Midbrain (tissue), 1 donor: ENCODE results near the gene RSAD1.

Experiments used
- DNase-seq: peaks from one replicate; lab custom pipeline; 2025; lab: John Stamatoyannopoulos, UW

RSAD1 gene

DNA sequence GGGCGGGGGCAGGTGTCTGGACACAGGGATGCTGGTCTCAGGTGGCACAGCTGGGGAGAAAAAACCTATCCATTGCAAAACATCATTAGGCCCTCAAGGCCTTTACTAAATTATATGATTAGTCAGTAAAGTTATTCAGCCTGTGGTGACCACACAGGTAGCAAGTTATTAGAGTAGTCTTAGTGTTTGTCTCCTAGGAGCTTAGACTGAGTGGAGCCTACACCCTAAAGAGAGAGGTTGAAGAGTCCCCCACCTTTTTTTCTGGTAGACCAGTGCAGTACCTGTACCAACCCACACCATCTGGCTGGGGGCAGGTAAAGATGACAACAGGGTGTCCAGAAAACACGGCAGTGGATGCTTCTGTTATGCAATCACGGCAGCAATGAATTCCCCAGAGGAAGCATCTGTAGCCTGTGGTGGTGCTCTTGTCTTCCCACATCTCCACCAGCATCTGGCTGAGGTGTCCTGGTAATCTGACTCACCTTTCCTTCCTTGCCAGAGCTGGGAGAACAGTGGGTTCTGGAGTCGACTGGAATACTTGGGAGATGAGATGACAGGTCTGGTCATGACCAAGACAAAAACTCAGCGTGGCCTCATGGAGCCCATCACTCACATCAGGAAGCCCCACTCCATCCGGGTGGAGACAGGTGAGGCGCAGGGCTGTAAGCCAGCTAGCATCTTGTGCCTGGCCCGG lies 40.6 kb downstream of the RSAD1 start:
- no peak for DNase-seq

DNA sequence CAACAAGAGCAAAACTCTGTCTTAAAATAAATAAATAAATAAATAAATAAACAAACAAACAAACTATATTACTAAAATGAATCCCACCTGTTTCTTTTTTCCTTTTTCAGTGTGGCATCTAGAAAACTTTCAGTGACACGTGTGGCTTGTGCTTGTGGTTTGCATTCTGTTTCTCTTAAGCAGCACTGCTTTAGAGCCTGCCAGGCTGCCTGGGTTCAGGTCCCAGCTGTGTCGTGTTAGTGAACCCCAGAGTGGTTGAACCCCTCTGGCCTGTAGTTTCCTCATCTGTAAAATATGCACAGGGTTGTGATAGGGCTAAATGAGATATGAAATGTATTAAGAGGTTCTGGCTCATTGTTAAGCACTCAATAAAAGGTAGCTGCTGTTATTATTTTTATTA lies 41.8 kb downstream of the RSAD1 start:
- DNase-seq: no peak

DNA sequence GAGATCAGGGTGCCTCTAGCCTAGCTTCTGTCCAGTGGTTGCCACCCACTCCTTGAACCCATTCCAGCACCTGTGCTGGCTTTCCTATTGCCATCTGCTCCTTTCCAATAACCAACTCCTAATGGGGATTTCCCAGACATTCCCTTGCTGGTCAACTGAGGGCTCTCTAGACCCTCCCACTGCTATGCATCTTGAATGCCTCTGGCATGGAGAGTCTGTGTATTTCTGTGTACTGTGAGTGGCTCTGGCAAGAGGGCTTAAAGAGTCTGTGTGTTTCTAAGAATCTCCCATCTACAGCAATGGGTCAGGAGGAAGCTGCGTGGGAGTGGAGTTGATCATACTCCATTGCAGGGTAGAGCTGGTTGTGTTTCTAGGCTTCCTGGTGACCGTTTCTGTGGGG lies 42.9 kb downstream of the RSAD1 start:
- DNase-seq: no peak

GRCh38 chr17:50522766-50523165 lies 44.1 kb downstream of the RSAD1 start:
- DNase-seq: no peak

DNA sequence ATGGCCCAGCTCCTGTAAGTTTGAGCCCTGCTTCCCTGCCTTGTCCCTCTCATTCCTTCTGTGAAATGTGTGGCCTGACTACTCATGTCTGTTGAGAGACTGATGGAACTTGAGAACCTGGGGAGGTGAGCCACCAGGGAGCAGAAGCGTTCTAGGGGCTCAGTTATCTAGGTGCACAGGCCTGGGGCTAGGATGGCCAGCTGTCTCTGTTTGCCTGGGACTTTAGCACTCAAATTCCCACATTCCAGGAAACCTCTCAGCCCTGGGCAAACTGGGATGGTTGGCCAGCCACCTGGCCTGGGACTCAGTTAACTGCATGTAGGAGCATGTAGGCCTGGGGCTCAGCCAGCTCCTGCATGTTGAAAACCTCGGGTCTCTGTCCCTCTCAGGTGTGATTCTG lies 44.5 kb downstream of the RSAD1 start:
- DNase-seq: no peak

- no peak for DNase-seq
These were observed 46.2 kb downstream of the RSAD1 start for GRCh38 chr17:50524838-50525237.

DNA sequence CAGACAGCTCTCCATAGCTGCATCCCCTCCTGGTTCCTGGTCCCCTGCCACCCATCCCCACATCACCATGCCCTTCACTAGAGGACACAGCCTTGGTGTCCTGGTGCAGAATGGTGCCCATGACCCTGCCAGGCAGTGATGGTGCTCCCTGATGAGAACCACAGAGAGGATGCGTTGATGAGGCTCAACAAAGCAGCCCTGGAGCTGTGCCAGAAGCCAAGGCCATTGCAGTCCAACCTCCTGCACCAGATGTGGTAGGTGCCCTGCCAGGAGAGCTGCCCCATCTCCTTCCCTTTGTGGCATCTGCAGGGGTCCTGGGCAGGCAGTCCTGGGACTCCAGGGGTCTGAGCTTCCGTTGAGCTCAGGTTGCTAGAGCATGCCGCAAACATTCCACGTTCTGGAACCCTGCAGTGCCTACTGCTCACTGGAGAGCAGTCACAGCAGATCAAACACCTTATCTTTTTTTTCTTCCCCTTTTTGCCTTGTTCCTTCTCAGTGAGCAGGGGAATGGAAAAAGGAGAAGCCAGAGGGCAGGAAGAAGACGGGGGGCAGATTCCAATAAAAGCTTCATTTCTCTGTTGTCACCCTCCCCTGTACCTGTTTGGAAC lies 48.6 kb downstream of the RSAD1 start:
- no peak for DNase-seq

DNA sequence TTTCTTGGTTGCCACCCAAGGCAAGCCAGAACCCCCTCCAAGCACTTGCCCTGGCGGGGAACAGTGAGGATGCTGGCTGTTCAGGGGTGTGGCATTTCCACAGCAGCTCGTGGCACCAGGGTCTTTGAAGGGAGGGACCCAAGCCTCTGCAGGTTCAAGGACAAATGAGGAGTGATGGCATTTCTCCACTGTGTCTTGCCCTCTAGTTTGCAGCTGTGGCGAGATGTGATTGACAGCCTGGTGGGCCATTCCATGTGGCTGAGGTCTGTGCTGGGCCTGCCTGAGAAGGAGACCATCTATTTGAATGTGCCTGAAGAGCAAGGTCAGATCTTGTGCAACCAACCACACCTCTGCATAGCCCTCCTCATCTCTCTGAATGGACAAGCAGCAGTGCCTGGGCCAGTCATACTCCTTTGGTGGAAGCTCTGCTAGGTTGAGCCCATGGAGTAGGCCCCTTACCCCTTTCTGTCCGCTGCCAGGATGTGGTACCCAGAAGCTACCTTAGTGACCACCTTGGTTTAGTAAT lies 49.4 kb downstream of the RSAD1 start:
- no peak for DNase-seq

DNA sequence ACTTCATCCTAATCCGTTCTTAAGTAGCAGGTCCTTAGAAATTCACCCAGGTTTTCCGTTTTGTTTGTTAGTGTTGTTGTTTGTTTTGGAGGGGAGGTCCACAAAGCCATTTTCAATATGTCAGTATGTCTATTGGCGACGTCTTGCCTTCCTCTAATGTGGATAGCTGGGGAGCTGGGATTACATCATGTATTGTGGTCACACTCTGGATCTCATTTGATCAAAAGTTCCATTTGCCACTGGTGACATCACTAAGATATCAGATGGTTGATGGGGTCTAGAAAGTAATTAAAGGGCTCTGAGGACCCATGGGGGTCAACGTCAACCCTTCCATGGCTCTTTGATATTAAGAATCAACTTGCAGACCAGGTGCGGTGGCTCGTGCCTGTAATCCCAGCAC lies 51.2 kb downstream of the RSAD1 start:
- no peak for DNase-seq

GRCh38 chr17:50531428-50532025 lies 52.9 kb downstream of the RSAD1 start:
- no peak for DNase-seq

DNA sequence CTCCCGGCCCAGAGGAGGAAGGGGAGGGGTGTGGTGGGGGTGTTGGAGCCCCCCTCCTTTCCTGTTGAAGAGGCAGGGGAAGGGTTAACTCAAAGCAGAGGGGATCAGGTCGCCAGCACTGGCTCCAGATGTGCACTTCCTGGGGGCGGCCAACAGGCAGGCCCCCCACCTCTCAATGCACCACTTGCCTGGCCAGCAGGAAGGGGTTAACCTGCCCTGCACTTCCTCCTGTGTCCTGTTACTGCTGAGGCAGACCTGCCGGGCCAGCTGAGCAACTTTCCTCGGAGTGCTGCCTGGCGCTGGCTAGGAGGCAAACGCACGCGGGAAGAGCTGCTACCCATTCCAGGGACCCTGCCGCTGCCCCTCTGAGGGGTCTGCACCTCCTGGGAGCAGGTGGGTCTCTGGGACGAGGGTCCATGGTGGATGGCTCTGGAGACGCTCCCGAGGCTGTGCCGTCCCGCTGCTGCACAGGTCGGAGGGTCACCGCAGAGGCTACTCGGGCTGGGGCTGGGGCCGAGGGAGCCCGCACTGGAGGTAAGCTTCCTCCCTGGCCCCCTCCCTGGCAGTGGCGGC lies 53.9 kb downstream of the RSAD1 start, which contains the start of gene EPN3:
TSS of gene EPN3 (plus strand) at position 284 of the 573 bp plus-strand sequence. CDS start 3,822 bp downstream, outside the sequence.
- DNase-seq: no peak

GRCh38 chr17:50533185-50533584 lies 54.5 kb downstream of the RSAD1 start:
- DNase-seq: no peak

DNA sequence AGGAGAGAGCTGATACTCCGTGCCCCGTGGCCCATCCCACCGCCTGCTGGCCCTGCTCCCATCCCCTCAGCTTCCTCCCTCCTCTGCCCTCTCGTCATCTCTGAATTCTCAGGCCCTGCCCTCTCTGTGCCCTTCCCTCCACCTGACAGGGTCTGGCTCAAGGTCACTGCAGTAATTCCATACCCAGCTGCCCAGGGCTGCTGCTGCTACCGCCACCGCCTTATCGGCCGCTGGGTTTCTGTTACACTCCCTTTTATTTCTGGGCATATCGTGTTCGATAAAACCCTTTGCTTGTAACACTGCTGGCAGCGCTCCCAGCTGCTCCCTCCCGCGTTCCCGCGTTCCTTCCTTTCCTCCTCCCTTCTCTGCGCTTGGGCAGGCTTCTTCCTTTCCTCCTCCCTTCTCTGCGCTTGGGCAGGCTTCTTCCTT lies 55.1 kb downstream of the RSAD1 start:
- DNase-seq: no peak

DNA sequence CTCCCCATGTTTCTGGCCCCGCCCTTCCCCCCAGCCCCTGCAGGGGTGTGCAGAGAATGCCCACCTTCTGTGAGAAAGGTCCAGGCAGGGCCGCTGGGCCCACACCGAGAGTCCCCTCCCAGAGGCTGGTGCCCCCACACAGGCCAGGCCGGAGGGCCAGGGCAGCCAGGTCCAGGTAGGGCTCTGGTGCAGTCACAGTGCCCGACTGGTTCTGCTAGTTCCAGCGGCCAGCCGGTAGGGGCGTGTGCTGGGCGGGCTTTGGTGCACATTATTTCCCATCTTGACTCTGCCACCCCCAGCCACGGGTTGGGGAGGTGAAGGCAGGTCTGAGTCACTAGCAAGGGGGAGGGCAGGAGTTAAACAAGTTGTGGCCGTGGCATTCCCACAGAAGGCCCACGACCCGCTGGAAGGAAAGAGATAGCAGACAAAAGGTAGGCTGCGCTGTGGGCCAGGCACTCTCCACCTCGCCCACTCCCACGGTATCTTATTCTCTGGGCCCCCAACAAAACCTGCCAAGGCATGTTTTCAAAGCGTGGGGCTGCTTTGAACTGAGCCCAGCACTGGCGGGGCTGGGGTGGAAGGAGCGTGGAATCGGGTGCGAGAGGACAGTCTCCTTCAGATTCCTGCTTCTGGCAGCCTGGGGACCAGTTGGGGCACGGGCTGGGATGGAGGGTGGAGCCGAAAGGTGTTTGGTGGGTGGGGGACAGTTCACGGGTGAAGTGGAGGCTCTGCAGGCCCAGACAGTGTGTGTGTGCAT lies 55.7 kb downstream of the RSAD1 start:
- DNase-seq: no peak

- DNase-seq: no peak
These were observed 56.3 kb downstream of the RSAD1 start for GRCh38 chr17:50534979-50535326.

GRCh38 chr17:50535407-50535806 lies 56.7 kb downstream of the RSAD1 start:
- DNase-seq: no peak
